Measurements from ENCODE around the gene IFT80. TPM values are rescaled to one million over a fixed set of nuclear protein-coding genes. Genes with fewer than 3 reads are reported as not detected.

The IFT80 gene
- total and polyA plus RNA-seq, 2 of the 4 experiments (the other 2 are of a cell fraction) = 15.2 to 16.8 TPM

- Histone ChIP-seq H4K8ac (ENCODE audit: low read depth in 2 of 2, low read length in 2 of 2) (no peak overlapping the region), H3K4me2 (ENCODE audit: low read depth, low read length) (no peak overlapping the region), H2AFZ (replicated peaks; ENCODE audit: low read length, poor library complexity) (no peak overlapping the region), H3K18ac (ENCODE audit: low read depth, low read length) (no peak overlapping the region), H4K5ac (ENCODE audit: low read depth, low read length) (no peak overlapping the region), H3K14ac (replicated peaks; ENCODE audit: low read depth, low read length) (no peak overlapping the region), H3K4me3 (ENCODE audit: insufficient read depth, low read depth, low read length) (no peak overlapping the region), H3K36me3 (ENCODE audit: control insufficient read depth, insufficient read depth, low read length) (no peaks in the 10 kb centered on the region), H3K4me1 (ENCODE audit: control insufficient read depth, insufficient read depth, low read length) (no peaks in the 10 kb centered on the region), H3K4ac (ENCODE audit: low read depth, low read length) (no peak overlapping the region), H3K23ac (ENCODE audit: low read depth, low read length) (no peak overlapping the region), H2AK9ac (replicated peaks; ENCODE audit: low read depth, low read length, poor library complexity) (no peak overlapping the region), H2BK20ac (ENCODE audit: low read depth, low read length) (no peak overlapping the region), H3K79me1 (ENCODE audit: low read depth in 1 of 2, low read length in 2 of 2) (no peaks in the 10 kb centered on the region), H2BK15ac (ENCODE audit: low read depth, low read length) (no peak overlapping the region), H2BK120ac (ENCODE audit: low read depth, low read length) (no peak overlapping the region), H3K27ac (ENCODE audit: insufficient read depth, low read length) (no peak overlapping the region), H3K27me3 (ENCODE audit: control insufficient read depth, insufficient read depth, low read length) (no peaks in the 10 kb centered on the region), H4K20me1 (ENCODE audit: insufficient read depth, low read length) (no peaks in the 10 kb centered on the region), H2AK5ac (ENCODE audit: low read depth, low read length) (no peak overlapping the region), H3K9ac (ENCODE audit: low read depth, low read length) (no peak overlapping the region), H4K91ac (ENCODE audit: insufficient read depth, low read depth, low read length) (no peak overlapping the region), H3K56ac (ENCODE audit: extremely low read depth, insufficient read depth, low read length) (no peak overlapping the region), H3K9me3 (ENCODE audit: control insufficient read depth, insufficient read depth, low read length) (no peaks in the 10 kb centered on the region), H2BK5ac (ENCODE audit: low read depth, low read length, poor library complexity, severe bottlenecking) (no peak overlapping the region), H3K9me1 (ENCODE audit: insufficient read depth, low read length) (no peaks in the 10 kb centered on the region)
- intact Hi-C loops (cut with micrococcal nuclease) (no loop called here), in situ Hi-C loops (cut with MboI; ENCODE audit: low sequenced_read_pairs) (no loop called here), dilution Hi-C loops (cut with HindIII; ENCODE audit: low sequenced_read_pairs, unreplicated experiment) (no loop called here)
- ATAC-seq (ENCODE audit: low read depth) = no peak
- ChIA-PET POLR2A (ENCODE audit: unreplicated experiment) (no interaction called here), CTCF (no interaction called here)
- DNase-seq = no peak
- no peak for TF ChIP-seq CEBPB (IDR thresholded peaks at IDR 0.05; ENCODE audit: low read depth, low read length)
- no peak for TF ChIP-seq RAD21 (IDR thresholded peaks at IDR 0.05; ENCODE audit: low read length)
- no peak for TF ChIP-seq RCOR1 (IDR thresholded peaks at IDR 0.05; ENCODE audit: insufficient replicate concordance, low read length)
- TF ChIP-seq RFX5 (IDR thresholded peaks at IDR 0.05; ENCODE audit: low read depth, low read length) = no peak
- no peak for TF ChIP-seq MAFK (IDR thresholded peaks at IDR 0.05; ENCODE audit: low read depth, low read length)
- TF ChIP-seq POLR2A (IDR thresholded peaks at IDR 0.05; ENCODE audit: low read depth, low read length) = no peak
- no peak for TF ChIP-seq BHLHE40 (IDR thresholded peaks at IDR 0.05; ENCODE audit: low read depth, low read length)
- no TSS peak for BruUV-seq (replicated peaks)
Measured at GRCh38 chr3:160314995-160315394, 84.0 kb downstream of the IFT80 start.
